GM12878 (cell line): ENCODE data around the gene PPDPF. TPM values are rescaled to one million over a fixed set of nuclear protein-coding genes. Genes with fewer than 3 reads are reported as not detected.

Experiments used
- CREB1 ChIP-seq: IDR thresholded peaks from 2 replicates; pipeline ENCODE4 v1.6.1; 2012; ENCODE audit warnings: low read depth, mild to moderate bottlenecking, inconsistent platforms
- FOS ChIP-seq: IDR thresholded peaks from 3 replicates; pipeline ENCODE4 v1.6.1; 2011; ENCODE audit warnings: borderline replicate concordance; ENCODE audit not compliant: insufficient read length; ENCODE audit errors: extremely low read depth
- GABPA ChIP-seq: IDR thresholded peaks from 2 replicates; pipeline ENCODE4 v1.6.1; 2014; ENCODE audit warnings: antibody characterized with exemption, low read depth, mild to moderate bottlenecking, inconsistent platforms
- HDAC6 ChIP-seq: fragments of 200-600 bp; sonication (generic); IDR thresholded peaks from one replicate; pipeline ENCODE4 v1.8.0; 2017; ENCODE audit warnings: antibody characterized with exemption; ENCODE audit not compliant: unreplicated experiment
- IKZF1 ChIP-seq: fragments of 450-650 bp; conservative IDR thresholded peaks from 2 replicates; pipeline ENCODE4 v1.6.1; 2017; ENCODE audit warnings: antibody characterized with exemption, mild to moderate bottlenecking
- IRF4 ChIP-seq: IDR thresholded peaks from 2 replicates; pipeline ENCODE4 v1.6.1; 2011; ENCODE audit warnings: low read depth, low read length
- MYC ChIP-seq: IDR thresholded peaks from 2 replicates; pipeline ENCODE4 v1.6.1; 2011; ENCODE audit warnings: mild to moderate bottlenecking, low read length, moderate library complexity, inconsistent platforms; ENCODE audit not compliant: insufficient read depth, insufficient replicate concordance, insufficient read length, severe bottlenecking
- NBN ChIP-seq: fragments of 450-650 bp; IDR thresholded peaks from 2 replicates; pipeline ENCODE4 v1.6.1; 2016
- NFIC ChIP-seq: IDR thresholded peaks from 2 replicates; pipeline ENCODE4 v1.6.1; 2012; ENCODE audit warnings: low read depth, mild to moderate bottlenecking, inconsistent platforms, low read length, moderate library complexity
- NR2F1 ChIP-seq: fragments of 450-650 bp; conservative IDR thresholded peaks from 2 replicates; pipeline ENCODE4 v1.6.1; 2017; ENCODE audit warnings: mild to moderate bottlenecking
- PAX5 ChIP-seq: IDR thresholded peaks from 2 replicates; pipeline ENCODE4 v1.6.1; 2011; ENCODE audit warnings: low read depth, low read length, borderline replicate concordance
- PML ChIP-seq: IDR thresholded peaks from 2 replicates; pipeline ENCODE4 v1.6.1; 2012; ENCODE audit warnings: low read length, inconsistent platforms
- POLR2A ChIP-seq: IDR thresholded peaks from 2 replicates; pipeline ENCODE4 v1.6.1; 2011; ENCODE audit warnings: low read depth, mild to moderate bottlenecking, low read length
- RAD51 ChIP-seq: fragments of 450-650 bp; IDR thresholded peaks from 2 replicates; pipeline ENCODE4 v1.6.1; 2016; ENCODE audit warnings: moderate library complexity, mild to moderate bottlenecking, inconsistent platforms
- RFX5 ChIP-seq: IDR thresholded peaks from 2 replicates; pipeline ENCODE4 v1.6.1; 2011; ENCODE audit warnings: low read depth, low read length, improper control_type of control experiment
- SMAD1 ChIP-seq: fragments of 450-650 bp; IDR thresholded peaks from 2 replicates; pipeline ENCODE4 v1.6.1; 2018; ENCODE audit warnings: mild to moderate bottlenecking, low read depth; ENCODE audit not compliant: partially characterized antibody
- SPI1 ChIP-seq: IDR thresholded peaks from 2 replicates; pipeline ENCODE4 v1.6.1; 2011; ENCODE audit warnings: low read depth, mild to moderate bottlenecking, low read length, moderate library complexity, borderline replicate concordance; ENCODE audit not compliant: insufficient read depth
- SREBF1 ChIP-seq: IDR thresholded peaks from 2 replicates; pipeline ENCODE4 v1.6.1; 2012; ENCODE audit warnings: mild to moderate bottlenecking, low read length
- TARDBP ChIP-seq: IDR thresholded peaks from 2 replicates; pipeline ENCODE4 v1.6.1; 2016; ENCODE audit warnings: borderline replicate concordance
- TBL1XR1 ChIP-seq: IDR thresholded peaks from 2 replicates; pipeline ENCODE4 v1.6.1; 2012; ENCODE audit warnings: low read depth, low read length, improper control_type of control experiment
- ZNF384 ChIP-seq: IDR thresholded peaks from 2 replicates; pipeline ENCODE4 v1.6.1; 2012; ENCODE audit warnings: low read depth, mild to moderate bottlenecking, low read length, improper control_type of control experiment, borderline replicate concordance
- polyA plus RNA-seq, 11 experiments: library from polyadenylated mRNA; depleted of rRNA in 4 of 11; unstranded in 6 of 11; stranded (reverse) in 5 of 11; fragments of >200 nt; fragmentation: Nextera tagmentation in 4 of 11; fragmentation: Illumina TruSeq in 1 of 11; extraction: Ambion mirVana in 4 of 11; extraction: Trizol in 1 of 11; gene quantifications; 1 replicate in 1 of 11; 2 replicates in 10 of 11; pipeline versions ENCODE4 v1.2.1 to v1.2.3, GENCODE V29; 2011 to 2016; ENCODE audit warnings: inconsistent platforms in 2 of 11, missing spikeins in 2 of 11, low read depth in 1 of 11
- total RNA-seq, 4 experiments: library from RNA; depleted of rRNA in 3 of 4; stranded (reverse); fragments of >200 nt in 3 of 4; fragmentation: Illumina TruSeq in 1 of 4; extraction: Trizol in 1 of 4; gene quantifications; 2 replicates each; pipeline versions ENCODE4 v1.2.1 to v1.2.3, GENCODE V29; 2013 to 2021
- TF ChIP-seq, protein P1 (sequence below): fragments of 450-650 bp; IDR thresholded peaks from 2 replicates; pipeline ENCODE4 v1.6.1; 2018; ENCODE audit warnings: mild to moderate bottlenecking, low read depth, moderate library complexity; ENCODE audit not compliant: partially characterized antibody
- TF ChIP-seq, protein P2 (sequence below): fragments of 450-650 bp; IDR thresholded peaks from 2 replicates; pipeline ENCODE4 v1.6.1; 2018; ENCODE audit warnings: borderline replicate concordance, mild to moderate bottlenecking; ENCODE audit not compliant: partially characterized antibody
- TF ChIP-seq, protein P3 (sequence below): fragments of 450-650 bp; IDR thresholded peaks from 2 replicates; pipeline ENCODE4 v1.6.1; 2014; ENCODE audit warnings: mild to moderate bottlenecking
- TF ChIP-seq, protein P4 (sequence below): IDR thresholded peaks from 2 replicates; pipeline ENCODE4 v1.6.1; 2012; ENCODE audit warnings: low read length, inconsistent platforms

PPDPF gene
- total and polyA plus RNA-seq, 10 of the 15 experiments (the other 5 are each of a cell fraction or from before 2014, with no cell fraction given): 0.32 to 154 (median 22.8) TPM

DNA sequence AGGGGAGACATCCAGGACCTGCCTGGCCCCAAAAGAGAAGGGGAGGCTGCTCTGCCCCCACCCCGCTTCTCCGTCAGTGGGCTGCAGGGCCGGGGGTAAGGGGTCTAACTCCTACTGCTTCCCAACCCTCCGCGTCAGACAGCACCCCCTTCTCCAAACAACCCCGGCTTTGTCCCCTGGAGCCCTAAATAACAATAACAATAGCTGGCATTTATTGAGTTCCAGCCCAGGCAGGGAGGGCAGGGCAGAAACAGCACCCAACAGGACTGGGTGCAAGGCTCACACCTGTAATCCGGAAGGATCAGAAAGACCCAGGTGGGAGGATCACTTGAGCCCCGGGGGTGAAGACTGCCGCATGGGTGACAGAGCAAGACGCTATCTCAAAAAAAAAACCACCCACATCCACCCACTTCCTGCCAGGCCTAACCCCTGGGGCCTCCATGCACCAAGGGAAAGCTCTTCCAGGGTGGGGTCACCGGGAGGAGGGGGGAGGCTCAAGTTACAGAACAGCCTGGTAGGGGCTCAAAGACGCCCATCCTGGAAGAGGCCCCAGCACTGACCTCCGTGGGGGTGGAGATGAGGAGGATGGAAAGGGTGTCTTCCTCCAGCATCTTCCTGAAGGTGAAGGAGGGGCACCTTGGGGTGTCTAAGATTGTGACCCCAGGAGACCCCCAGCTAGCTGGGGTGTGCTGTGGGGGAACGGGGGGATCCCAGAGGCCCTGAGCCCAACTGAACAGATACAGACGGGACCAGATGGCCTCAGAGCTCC, 32.1 kb downstream of the PPDPF start (continued):
- TF ChIP-seq, protein P1, sequence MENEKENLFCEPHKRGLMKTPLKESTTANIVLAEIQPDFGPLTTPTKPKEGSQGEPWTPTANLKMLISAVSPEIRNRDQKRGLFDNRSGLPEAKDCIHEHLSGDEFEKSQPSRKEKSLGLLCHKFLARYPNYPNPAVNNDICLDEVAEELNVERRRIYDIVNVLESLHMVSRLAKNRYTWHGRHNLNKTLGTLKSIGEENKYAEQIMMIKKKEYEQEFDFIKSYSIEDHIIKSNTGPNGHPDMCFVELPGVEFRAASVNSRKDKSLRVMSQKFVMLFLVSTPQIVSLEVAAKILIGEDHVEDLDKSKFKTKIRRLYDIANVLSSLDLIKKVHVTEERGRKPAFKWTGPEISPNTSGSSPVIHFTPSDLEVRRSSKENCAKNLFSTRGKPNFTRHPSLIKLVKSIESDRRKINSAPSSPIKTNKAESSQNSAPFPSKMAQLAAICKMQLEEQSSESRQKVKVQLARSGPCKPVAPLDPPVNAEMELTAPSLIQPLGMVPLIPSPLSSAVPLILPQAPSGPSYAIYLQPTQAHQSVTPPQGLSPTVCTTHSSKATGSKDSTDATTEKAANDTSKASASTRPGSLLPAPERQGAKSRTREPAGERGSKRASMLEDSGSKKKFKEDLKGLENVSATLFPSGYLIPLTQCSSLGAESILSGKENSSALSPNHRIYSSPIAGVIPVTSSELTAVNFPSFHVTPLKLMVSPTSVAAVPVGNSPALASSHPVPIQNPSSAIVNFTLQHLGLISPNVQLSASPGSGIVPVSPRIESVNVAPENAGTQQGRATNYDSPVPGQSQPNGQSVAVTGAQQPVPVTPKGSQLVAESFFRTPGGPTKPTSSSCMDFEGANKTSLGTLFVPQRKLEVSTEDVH: no peak
- TF ChIP-seq, protein P2, sequence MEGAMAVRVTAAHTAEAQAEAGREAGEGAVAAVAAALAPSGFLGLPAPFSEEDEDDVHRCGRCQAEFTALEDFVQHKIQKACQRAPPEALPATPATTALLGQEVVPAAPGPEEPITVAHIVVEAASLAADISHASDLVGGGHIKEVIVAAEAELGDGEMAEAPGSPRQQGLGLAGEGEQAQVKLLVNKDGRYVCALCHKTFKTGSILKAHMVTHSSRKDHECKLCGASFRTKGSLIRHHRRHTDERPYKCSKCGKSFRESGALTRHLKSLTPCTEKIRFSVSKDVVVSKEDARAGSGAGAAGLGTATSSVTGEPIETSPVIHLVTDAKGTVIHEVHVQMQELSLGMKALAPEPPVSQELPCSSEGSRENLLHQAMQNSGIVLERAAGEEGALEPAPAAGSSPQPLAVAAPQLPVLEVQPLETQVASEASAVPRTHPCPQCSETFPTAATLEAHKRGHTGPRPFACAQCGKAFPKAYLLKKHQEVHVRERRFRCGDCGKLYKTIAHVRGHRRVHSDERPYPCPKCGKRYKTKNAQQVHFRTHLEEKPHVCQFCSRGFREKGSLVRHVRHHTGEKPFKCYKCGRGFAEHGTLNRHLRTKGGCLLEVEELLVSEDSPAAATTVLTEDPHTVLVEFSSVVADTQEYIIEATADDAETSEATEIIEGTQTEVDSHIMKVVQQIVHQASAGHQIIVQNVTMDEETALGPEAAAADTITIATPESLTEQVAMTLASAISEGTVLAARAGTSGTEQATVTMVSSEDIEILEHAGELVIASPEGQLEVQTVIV: no peak
- no peak for TF ChIP-seq MYC
- no peak for TF ChIP-seq TARDBP
- TF ChIP-seq HDAC6: no peak
- TF ChIP-seq NBN: peak; percentile 57; the same call in 1 of the 2 replicates
- TF ChIP-seq NR2F1: peak; percentile 64
- no peak for TF ChIP-seq RFX5
- TF ChIP-seq CREB1: peak; percentile 32; the same call in 1 of the 2 replicates
- TF ChIP-seq TBL1XR1: no peak
- TF ChIP-seq, protein P3, sequence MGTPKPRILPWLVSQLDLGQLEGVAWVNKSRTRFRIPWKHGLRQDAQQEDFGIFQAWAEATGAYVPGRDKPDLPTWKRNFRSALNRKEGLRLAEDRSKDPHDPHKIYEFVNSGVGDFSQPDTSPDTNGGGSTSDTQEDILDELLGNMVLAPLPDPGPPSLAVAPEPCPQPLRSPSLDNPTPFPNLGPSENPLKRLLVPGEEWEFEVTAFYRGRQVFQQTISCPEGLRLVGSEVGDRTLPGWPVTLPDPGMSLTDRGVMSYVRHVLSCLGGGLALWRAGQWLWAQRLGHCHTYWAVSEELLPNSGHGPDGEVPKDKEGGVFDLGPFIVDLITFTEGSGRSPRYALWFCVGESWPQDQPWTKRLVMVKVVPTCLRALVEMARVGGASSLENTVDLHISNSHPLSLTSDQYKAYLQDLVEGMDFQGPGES: no peak
- no peak for TF ChIP-seq GABPA
- TF ChIP-seq RAD51: no peak
- no peak for TF ChIP-seq IRF4
- TF ChIP-seq, protein P4, sequence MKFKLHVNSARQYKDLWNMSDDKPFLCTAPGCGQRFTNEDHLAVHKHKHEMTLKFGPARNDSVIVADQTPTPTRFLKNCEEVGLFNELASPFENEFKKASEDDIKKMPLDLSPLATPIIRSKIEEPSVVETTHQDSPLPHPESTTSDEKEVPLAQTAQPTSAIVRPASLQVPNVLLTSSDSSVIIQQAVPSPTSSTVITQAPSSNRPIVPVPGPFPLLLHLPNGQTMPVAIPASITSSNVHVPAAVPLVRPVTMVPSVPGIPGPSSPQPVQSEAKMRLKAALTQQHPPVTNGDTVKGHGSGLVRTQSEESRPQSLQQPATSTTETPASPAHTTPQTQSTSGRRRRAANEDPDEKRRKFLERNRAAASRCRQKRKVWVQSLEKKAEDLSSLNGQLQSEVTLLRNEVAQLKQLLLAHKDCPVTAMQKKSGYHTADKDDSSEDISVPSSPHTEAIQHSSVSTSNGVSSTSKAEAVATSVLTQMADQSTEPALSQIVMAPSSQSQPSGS: no peak
- no peak for TF ChIP-seq SMAD1
- TF ChIP-seq PAX5: peak; percentile 64; the same call in 1 of the 2 replicates
- no peak for TF ChIP-seq SREBF1
- TF ChIP-seq NFIC: peak; percentile 48; the same call in 1 of the 2 replicates
- no peak for TF ChIP-seq FOS
- TF ChIP-seq ZNF384: peak; percentile 58; the same call in 1 of the 2 replicates
- 0 out of 2 replicates have a peak, but pooled peaks have one; percentile 9 for TF ChIP-seq SPI1
- TF ChIP-seq POLR2A: no peak
- TF ChIP-seq PML: no peak
- peak; percentile 45; the same call in 1 of the 2 replicates for TF ChIP-seq IKZF1
